HepG2 (cell line): ENCODE results near the gene MRPL20. TPM values are rescaled to one million over a fixed set of nuclear protein-coding genes. Genes with fewer than 3 reads are reported as not detected.
A peak's percentile ranks its signal among the peaks of the same experiment; 100 is the strongest.

Source experiments
- CEBPG ChIP-seq: IDR thresholded peaks from 2 replicates; pipeline ENCODE4 v1.6.1; 2016
- ETV5 ChIP-seq: IDR thresholded peaks from 2 replicates; pipeline ENCODE4 v1.6.1; 2018; ENCODE audit warnings: missing biosample characterization, missing genetic modification reagents, inconsistent platforms, borderline replicate concordance
- KLF13 ChIP-seq: sonication (generic); formaldehyde crosslinking; IDR thresholded peaks from 2 replicates; pipeline ENCODE4 v1.4.0; 2020; ENCODE audit warnings: mild to moderate bottlenecking, missing genetic modification reagents
- MED1 ChIP-seq: sonication (generic); formaldehyde crosslinking; IDR thresholded peaks from 2 replicates; pipeline ENCODE4 v1.4.0; 2020; ENCODE audit warnings: missing genetic modification reagents
- MEIS2 ChIP-seq: sonication (generic); formaldehyde crosslinking; IDR thresholded peaks from 2 replicates; pipeline ENCODE4 v1.9.0; 2021; ENCODE audit warnings: mild to moderate bottlenecking, missing genetic modification reagents
- NCOA5 ChIP-seq: sonication (generic); formaldehyde crosslinking; IDR thresholded peaks from 2 replicates; pipeline ENCODE4 v1.4.0; 2020; ENCODE audit warnings: missing genetic modification reagents
- PHF8 ChIP-seq: sonication (generic); formaldehyde crosslinking; IDR thresholded peaks from 2 replicates; pipeline ENCODE4 v1.5.0; 2020; ENCODE audit warnings: missing genetic modification reagents
- RORA ChIP-seq: sonication (generic); formaldehyde crosslinking; IDR thresholded peaks from 2 replicates; pipeline ENCODE4 v1.5.0; 2020; ENCODE audit warnings: mild to moderate bottlenecking, missing genetic modification reagents, moderate library complexity
- TAF15 ChIP-seq: fragments of 200-400 bp; formaldehyde crosslinking; IDR thresholded peaks from one replicate; pipeline ENCODE4 v1.6.1; 2018; ENCODE audit warnings: mild to moderate bottlenecking, low read depth, low read length; ENCODE audit not compliant: poor library complexity, severe bottlenecking
- THAP11 ChIP-seq: IDR thresholded peaks from 2 replicates; pipeline ENCODE4 v1.6.1; 2016; ENCODE audit warnings: missing biosample characterization, missing genetic modification reagents
- TSC22D2 ChIP-seq: sonication (generic); formaldehyde crosslinking; IDR thresholded peaks from 2 replicates; pipeline ENCODE4 v1.5.1; 2020; ENCODE audit warnings: missing genetic modification reagents, mild to moderate bottlenecking, borderline replicate concordance
- ZNF101 ChIP-seq: sonication (generic); formaldehyde crosslinking; IDR thresholded peaks from 2 replicates; pipeline ENCODE4 v1.4.0; 2020; ENCODE audit warnings: mild to moderate bottlenecking, low read depth, missing genetic modification reagents, borderline replicate concordance
- ZNF367 ChIP-seq: sonication (generic); formaldehyde crosslinking; IDR thresholded peaks from 2 replicates; pipeline ENCODE4 v1.4.0; 2020; ENCODE audit warnings: missing genetic modification reagents, borderline replicate concordance
- ZNF451 ChIP-seq: sonication (generic); formaldehyde crosslinking; IDR thresholded peaks from 2 replicates; pipeline ENCODE4 v1.5.0; 2020; ENCODE audit warnings: mild to moderate bottlenecking, missing genetic modification reagents
- ZNF761 ChIP-seq: sonication (generic); formaldehyde crosslinking; conservative IDR thresholded peaks from 2 replicates; pipeline ENCODE4 v1.4.0; 2020; ENCODE audit warnings: mild to moderate bottlenecking, missing genetic modification reagents
- ZNF776 ChIP-seq: sonication (generic); formaldehyde crosslinking; IDR thresholded peaks from 2 replicates; pipeline ENCODE4 v1.4.0; 2020; ENCODE audit warnings: mild to moderate bottlenecking, missing genetic modification reagents
- polyA plus RNA-seq, 8 experiments: library from polyadenylated mRNA; depleted of rRNA in 3 of 8; stranded (reverse) in 7 of 8; unstranded in 1 of 8; fragments of >200 nt; fragmentation: Illumina TruSeq in 4 of 8; extraction: Trizol in 4 of 8; gene quantifications; 2 replicates each; pipeline versions ENCODE4 v1.2.1 to v1.2.3, GENCODE V29; 2011 to 2016; ENCODE audit warnings: low read depth in 4 of 8, missing spikeins in 1 of 8, mixed read lengths in 1 of 8; ENCODE audit not compliant: insufficient read depth in 1 of 8
- total RNA-seq, 5 experiments: library from RNA; depleted of rRNA; stranded (reverse); fragments of >200 nt; fragmentation: Illumina TruSeq; extraction: Trizol; gene quantifications; 2 replicates each; pipeline ENCODE4 v1.2.3, GENCODE V29; 2016; ENCODE audit warnings: low read depth in 1 of 5
- TF ChIP-seq, protein P1 (sequence below): sonication (generic); formaldehyde crosslinking; IDR thresholded peaks from 2 replicates; pipeline ENCODE4 v1.5.0; 2020; ENCODE audit warnings: mild to moderate bottlenecking, low read depth, missing genetic modification reagents, borderline replicate concordance
- TF ChIP-seq, protein P2 (sequence below): sonication (generic); formaldehyde crosslinking; IDR thresholded peaks from 2 replicates; pipeline ENCODE4 v1.8.1; 2023; ENCODE audit warnings: mild to moderate bottlenecking, moderate library complexity, missing genetic modification reagents
- TF ChIP-seq, protein P3 (sequence below): IDR thresholded peaks from 2 replicates; pipeline ENCODE4 v1.6.1; 2016; ENCODE audit warnings: mild to moderate bottlenecking
- TF ChIP-seq, protein P4 (sequence below): sonication (generic); formaldehyde crosslinking; IDR thresholded peaks from 2 replicates; pipeline ENCODE4 v1.8.0; 2022; ENCODE audit warnings: missing genetic modification reagents, mild to moderate bottlenecking, moderate library complexity, borderline replicate concordance
- TF ChIP-seq, protein P5 (sequence below): sonication (generic); formaldehyde crosslinking; IDR thresholded peaks from 2 replicates; pipeline ENCODE4 v1.5.1; 2020; ENCODE audit warnings: missing genetic modification reagents, mild to moderate bottlenecking, borderline replicate concordance
- TF ChIP-seq, protein P6 (sequence below): sonication (generic); formaldehyde crosslinking; IDR thresholded peaks from 2 replicates; pipeline ENCODE4 v1.8.1; 2023; ENCODE audit warnings: missing genetic modification reagents, mild to moderate bottlenecking, borderline replicate concordance

The MRPL20 gene
- total and polyA plus RNA-seq, 2 of the 13 experiments (the other 11 are each of a cell fraction or from before 2014, with no cell fraction given) = 59.2 to 127 TPM

DNA sequence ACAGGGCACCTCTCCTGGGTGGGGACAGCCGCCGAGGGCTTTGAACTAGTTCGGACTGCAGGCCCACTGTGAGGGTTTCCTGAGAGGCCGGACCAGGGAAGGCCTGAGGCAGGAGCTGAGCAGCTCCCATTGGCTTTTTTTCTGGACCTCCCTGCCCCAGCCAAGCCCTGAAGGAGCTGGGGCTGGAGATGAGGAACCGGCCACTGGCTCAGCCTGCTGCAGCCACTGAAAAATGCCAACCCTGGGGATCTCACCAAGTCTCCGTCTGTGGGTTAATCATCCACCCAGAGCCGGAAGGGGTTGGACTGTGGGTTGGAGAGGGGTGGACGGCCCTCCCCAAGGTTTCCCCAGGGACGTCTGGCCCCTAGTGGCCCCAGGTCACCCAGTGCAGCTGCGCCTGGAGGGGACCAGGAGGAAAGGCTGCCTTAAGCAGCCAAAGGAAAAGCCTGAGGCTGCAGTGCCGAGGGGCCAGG, 30.8 kb upstream of the MRPL20 start (continued):
- TF ChIP-seq TAF15 = no peak
- 0 out of 2 replicates have a peak, but pooled peaks have one; percentile 15 for TF ChIP-seq CEBPG (CRISPR knock-in tag)
- TF ChIP-seq MED1 (CRISPR knock-in tag) = peak; percentile 79
- TF ChIP-seq, protein P1, sequence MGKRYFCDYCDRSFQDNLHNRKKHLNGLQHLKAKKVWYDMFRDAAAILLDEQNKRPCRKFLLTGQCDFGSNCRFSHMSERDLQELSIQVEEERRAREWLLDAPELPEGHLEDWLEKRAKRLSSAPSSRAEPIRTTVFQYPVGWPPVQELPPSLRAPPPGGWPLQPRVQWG (CRISPR knock-in tag) = no peak
- 0 out of 2 replicates have a peak, but pooled peaks have one; percentile 62 for TF ChIP-seq KLF13 (CRISPR knock-in tag)
- TF ChIP-seq THAP11 (CRISPR knock-in tag) = peak; percentile 75
- TF ChIP-seq, protein P2, sequence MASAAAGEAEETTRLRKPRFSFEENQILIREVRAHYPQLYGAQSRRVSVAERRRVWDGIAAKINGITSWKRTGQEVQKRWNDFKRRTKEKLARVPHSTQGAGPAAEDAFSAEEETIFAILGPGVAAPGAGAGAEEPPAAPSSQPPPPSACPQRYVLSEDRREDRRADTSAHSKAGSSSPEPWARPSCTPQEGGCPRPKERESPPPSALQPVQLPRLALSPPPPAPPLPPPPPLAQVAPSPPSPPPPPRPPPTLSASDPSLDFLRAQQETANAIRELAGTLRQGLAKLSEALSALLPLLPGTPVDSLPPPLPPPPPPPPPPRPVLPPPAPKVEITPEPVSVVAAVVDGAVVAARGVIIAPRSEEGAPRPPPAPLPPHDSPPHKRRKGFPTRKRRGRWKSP (CRISPR knock-in tag) = no peak
- TF ChIP-seq MEIS2 = 0 out of 2 replicates have a peak, but pooled peaks have one; percentile 21
- TF ChIP-seq ZNF761 (CRISPR knock-in tag) = no peak
- no peak for TF ChIP-seq ZNF367 (CRISPR knock-in tag)
- peak; percentile 19; the same call in 1 of the 2 replicates for TF ChIP-seq PHF8 (CRISPR knock-in tag)
- no peak for TF ChIP-seq NCOA5
- TF ChIP-seq, protein P3, sequence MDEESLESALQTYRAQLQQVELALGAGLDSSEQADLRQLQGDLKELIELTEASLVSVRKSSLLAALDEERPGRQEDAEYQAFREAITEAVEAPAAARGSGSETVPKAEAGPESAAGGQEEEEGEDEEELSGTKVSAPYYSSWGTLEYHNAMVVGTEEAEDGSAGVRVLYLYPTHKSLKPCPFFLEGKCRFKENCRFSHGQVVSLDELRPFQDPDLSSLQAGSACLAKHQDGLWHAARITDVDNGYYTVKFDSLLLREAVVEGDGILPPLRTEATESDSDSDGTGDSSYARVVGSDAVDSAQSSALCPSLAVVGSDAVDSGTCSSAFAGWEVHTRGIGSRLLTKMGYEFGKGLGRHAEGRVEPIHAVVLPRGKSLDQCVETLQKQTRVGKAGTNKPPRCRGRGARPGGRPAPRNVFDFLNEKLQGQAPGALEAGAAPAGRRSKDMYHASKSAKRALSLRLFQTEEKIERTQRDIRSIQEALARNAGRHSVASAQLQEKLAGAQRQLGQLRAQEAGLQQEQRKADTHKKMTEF = peak; percentile 55; the same call in 1 of the 2 replicates
- no peak for TF ChIP-seq RORA (CRISPR knock-in tag)
- TF ChIP-seq ZNF451 = no peak
- TF ChIP-seq ZNF101 = no peak
- TF ChIP-seq, protein P4, sequence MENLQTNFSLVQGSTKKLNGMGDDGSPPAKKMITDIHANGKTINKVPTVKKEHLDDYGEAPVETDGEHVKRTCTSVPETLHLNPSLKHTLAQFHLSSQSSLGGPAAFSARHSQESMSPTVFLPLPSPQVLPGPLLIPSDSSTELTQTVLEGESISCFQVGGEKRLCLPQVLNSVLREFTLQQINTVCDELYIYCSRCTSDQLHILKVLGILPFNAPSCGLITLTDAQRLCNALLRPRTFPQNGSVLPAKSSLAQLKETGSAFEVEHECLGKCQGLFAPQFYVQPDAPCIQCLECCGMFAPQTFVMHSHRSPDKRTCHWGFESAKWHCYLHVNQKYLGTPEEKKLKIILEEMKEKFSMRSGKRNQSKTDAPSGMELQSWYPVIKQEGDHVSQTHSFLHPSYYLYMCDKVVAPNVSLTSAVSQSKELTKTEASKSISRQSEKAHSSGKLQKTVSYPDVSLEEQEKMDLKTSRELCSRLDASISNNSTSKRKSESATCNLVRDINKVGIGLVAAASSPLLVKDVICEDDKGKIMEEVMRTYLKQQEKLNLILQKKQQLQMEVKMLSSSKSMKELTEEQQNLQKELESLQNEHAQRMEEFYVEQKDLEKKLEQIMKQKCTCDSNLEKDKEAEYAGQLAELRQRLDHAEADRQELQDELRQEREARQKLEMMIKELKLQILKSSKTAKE (CRISPR knock-in tag) = peak; percentile 58; the same call in 1 of the 2 replicates
- no peak for TF ChIP-seq ZNF776 (CRISPR knock-in tag)
- TF ChIP-seq, protein P5, sequence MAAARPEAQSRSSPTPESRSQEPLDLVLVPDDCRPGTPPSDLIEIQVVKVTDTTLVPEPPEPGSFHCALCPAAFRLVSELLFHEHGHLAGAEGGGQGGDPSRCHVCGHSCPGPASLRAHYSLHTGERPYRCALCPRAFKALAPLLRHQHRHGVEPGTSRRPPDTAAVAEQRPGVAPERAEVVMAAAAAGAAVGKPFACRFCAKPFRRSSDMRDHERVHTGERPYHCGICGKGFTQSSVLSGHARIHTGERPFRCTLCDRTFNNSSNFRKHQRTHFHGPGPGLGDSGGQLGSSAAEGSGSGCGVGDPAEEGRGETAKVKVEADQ (CRISPR knock-in tag) = no peak
- TF ChIP-seq ETV5 (CRISPR knock-in tag) = peak; percentile 85
- TF ChIP-seq, protein P6, sequence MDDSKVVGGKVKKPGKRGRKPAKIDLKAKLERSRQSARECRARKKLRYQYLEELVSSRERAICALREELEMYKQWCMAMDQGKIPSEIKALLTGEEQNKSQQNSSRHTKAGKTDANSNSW (CRISPR knock-in tag) = no peak
- TF ChIP-seq TSC22D2 (CRISPR knock-in tag) = no peak
